Fibroblast of the aortic adventitia (primary cell): Measurements from ENCODE around the gene RECK. TPM values are rescaled to one million over a fixed set of nuclear protein-coding genes. Genes with fewer than 3 reads are reported as not detected.
A peak's percentile ranks its signal among the peaks of the same experiment; 100 is the strongest.
"Not testable (repeated sequence)": the region's sequence is repeated elsewhere in the genome, so short reads cannot be mapped to it uniquely, and the experiment has no call there.

Experiments used
- DNase-seq: peaks from one replicate; pipeline ENCODE4 v3.0.0-alpha.2; 2010; ENCODE audit warnings: low read depth
- H3K4me3 ChIP-seq: 2 replicates; pipeline ENCODE4 v1.5.1; 2011; ENCODE audit warnings: low read depth, mild to moderate bottlenecking, control low read depth, low read length, moderate library complexity
- CTCF ChIP-seq: IDR thresholded peaks from 2 replicates; pipeline ENCODE4 v1.5.1; 2011; ENCODE audit warnings: mild to moderate bottlenecking, low read length, control low read depth, inconsistent platforms; ENCODE audit not compliant: insufficient read depth
- total RNA-seq: library from RNA; depleted of rRNA; stranded (reverse); fragments of >200 nt; gene quantifications from 2 replicates; pipeline ENCODE4 v1.2.3, GENCODE V29; 2012; ENCODE audit warnings: low replicate concordance

The RECK gene
- total RNA-seq, 1 donor: 61.8 TPM

- H3K4me3 ChIP-seq: no peak overlapping the region
- TF ChIP-seq CTCF: no peak
- no peak for DNase-seq
Observed at GRCh38 chr9:36152741-36153438, 116.2 kb downstream of the RECK start.

- no peak for DNase-seq
- TF ChIP-seq CTCF: no peak
- no peak overlapping the region for H3K4me3 ChIP-seq
Observed at GRCh38 chr9:36153746-36154145, 117.0 kb downstream of the RECK start.

GRCh38 chr9:36154331-36154952 is 117.7 kb downstream of the RECK start:
- H3K4me3 ChIP-seq: no peak overlapping the region
- peak; percentile 56 for DNase-seq
- TF ChIP-seq CTCF: no peak

GRCh38 chr9:36156116-36156515 is 119.4 kb downstream of the RECK start:
- TF ChIP-seq CTCF: no peak
- DNase-seq: no peak
- no peak overlapping the region for H3K4me3 ChIP-seq

GRCh38 chr9:36158122-36158521 is 121.4 kb downstream of the RECK start:
- no peak for TF ChIP-seq CTCF
- H3K4me3 ChIP-seq: no peak overlapping the region
- peak; percentile 78 for DNase-seq

- DNase-seq: peak; percentile 67
- no peak overlapping the region for H3K4me3 ChIP-seq
- no peak for TF ChIP-seq CTCF
Observed at GRCh38 chr9:36158917-36159316, 122.2 kb downstream of the RECK start.

GRCh38 chr9:36159509-36159908 is 122.8 kb downstream of the RECK start:
- not testable (repeated sequence) for H3K4me3 ChIP-seq, DNase-seq

GRCh38 chr9:36160126-36160525 is 123.4 kb downstream of the RECK start:
- not testable (repeated sequence) for H3K4me3 ChIP-seq, DNase-seq
